HG03521 (cell line): ENCODE measurements around the gene MYLK.

Experiments used
- ATAC-seq: cut with Tn5 transposase; IDR thresholded peaks from one replicate; pipeline ENCODE4 v1.9.1; 2021; ENCODE audit warnings: mild to moderate bottlenecking, moderate library complexity; ENCODE audit not compliant: unreplicated experiment

The MYLK gene

GRCh38 chr3:123795471-123796251 is 88.5 kb downstream of the MYLK start:
- ATAC-seq: no peak

GRCh38 chr3:123793425-123793824 is 90.7 kb downstream of the MYLK start:
- ATAC-seq: no peak

GRCh38 chr3:123792473-123793201 is 91.5 kb downstream of the MYLK start:
- ATAC-seq: no peak

GRCh38 chr3:123791898-123792297 is 92.2 kb downstream of the MYLK start:
- no peak for ATAC-seq

- ATAC-seq: no peak
These were observed 92.7 kb downstream of the MYLK start for GRCh38 chr3:123791417-123791816.

- ATAC-seq: no peak
These were observed 93.1 kb downstream of the MYLK start for GRCh38 chr3:123791073-123791370.

GRCh38 chr3:123790254-123791072 is 93.7 kb downstream of the MYLK start:
- ATAC-seq: no peak

GRCh38 chr3:123789760-123790159 is 94.4 kb downstream of the MYLK start:
- no peak for ATAC-seq

- no peak for ATAC-seq
These were observed 95.0 kb downstream of the MYLK start for GRCh38 chr3:123789160-123789559.

GRCh38 chr3:123788710-123789109 is 95.4 kb downstream of the MYLK start:
- no peak for ATAC-seq

- no peak for ATAC-seq
These were observed 97.0 kb downstream of the MYLK start for GRCh38 chr3:123787133-123787532.

GRCh38 chr3:123785602-123786001 is 98.5 kb downstream of the MYLK start:
- ATAC-seq: no peak

- no peak for ATAC-seq
These were observed 100.3 kb downstream of the MYLK start for GRCh38 chr3:123783811-123784210.

- no peak for ATAC-seq
These were observed 101.0 kb downstream of the MYLK start for GRCh38 chr3:123783050-123783689.

- ATAC-seq: no peak
These were observed 101.6 kb downstream of the MYLK start for GRCh38 chr3:123782488-123782887.

- ATAC-seq: no peak
These were observed 102.4 kb downstream of the MYLK start for GRCh38 chr3:123781571-123782275.

GRCh38 chr3:123781138-123781537 is 103.0 kb downstream of the MYLK start:
- ATAC-seq: no peak

GRCh38 chr3:123780656-123781055 is 103.5 kb downstream of the MYLK start:
- no peak for ATAC-seq

- no peak for ATAC-seq
These were observed 104.4 kb downstream of the MYLK start for GRCh38 chr3:123779655-123780231.

- no peak for ATAC-seq
These were observed 105.0 kb downstream of the MYLK start for GRCh38 chr3:123778991-123779622.
